DMS 273 treated with DMSO at 0.1 percent for 48 hours (cell line): Measurements from ENCODE around the gene SCAF1.

ENCODE experiments used
- DNase-seq: peaks from one replicate; lab custom pipeline; 2025; lab: John Stamatoyannopoulos, UW

Gene SCAF1

DNA sequence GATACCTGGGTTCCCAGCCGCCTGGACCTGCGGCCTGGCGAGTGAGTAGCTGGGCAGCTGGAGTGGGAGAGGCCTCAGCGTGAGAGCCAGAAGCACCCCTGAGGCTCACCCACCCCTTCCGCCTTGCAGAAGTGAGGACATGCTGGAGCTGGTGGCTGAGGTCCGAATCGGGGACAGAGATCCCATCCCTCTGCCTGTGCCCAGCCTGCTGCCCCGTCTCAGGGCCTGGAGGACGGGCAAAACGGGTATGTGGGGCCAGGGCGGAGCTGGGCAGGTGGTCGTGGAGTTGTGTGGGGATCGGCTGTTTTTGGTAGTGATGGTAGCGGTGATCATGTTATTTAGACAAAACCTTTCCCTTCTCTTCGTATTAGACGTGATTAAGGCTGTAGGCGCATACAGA is 4.6 kb downstream of the SCAF1 start:
- no peak for DNase-seq

- DNase-seq: no peak
Observed at GRCh38 chr19:49651029-49651819, 9.2 kb downstream of the SCAF1 start.

DNA sequence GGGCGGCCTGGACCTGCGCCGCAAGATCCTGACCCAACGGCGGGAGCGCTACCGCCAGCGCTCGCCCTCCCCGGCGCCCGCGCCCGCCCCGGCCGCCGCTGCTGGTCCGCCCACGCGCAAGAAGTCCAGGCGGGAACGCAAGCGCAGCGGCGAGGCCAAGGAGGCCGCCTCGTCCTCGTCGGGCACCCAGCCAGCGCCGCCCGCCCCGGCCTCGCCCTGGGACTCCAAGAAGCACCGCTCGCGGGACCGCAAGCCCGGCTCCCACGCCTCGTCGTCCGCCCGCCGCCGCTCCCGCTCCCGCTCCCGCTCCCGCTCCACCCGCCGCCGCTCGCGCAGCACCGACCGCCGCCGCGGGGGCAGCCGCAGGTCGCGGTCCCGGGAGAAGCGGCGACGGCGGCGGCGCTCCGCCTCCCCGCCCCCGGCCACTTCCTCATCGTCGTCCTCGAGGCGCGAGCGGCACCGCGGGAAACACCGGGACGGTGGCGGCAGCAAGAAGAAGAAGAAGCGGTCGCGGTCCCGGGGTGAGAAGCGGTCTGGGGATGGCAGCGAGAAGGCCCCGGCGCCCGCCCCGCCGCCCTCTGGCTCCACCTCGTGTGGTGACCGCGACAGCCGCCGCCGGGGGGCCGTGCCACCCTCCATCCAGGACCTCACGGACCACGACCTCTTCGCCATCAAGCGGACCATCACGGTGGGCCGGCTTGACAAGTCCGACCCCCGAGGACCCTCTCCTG is 10.0 kb downstream of the SCAF1 start:
- DNase-seq: no peak

DNA sequence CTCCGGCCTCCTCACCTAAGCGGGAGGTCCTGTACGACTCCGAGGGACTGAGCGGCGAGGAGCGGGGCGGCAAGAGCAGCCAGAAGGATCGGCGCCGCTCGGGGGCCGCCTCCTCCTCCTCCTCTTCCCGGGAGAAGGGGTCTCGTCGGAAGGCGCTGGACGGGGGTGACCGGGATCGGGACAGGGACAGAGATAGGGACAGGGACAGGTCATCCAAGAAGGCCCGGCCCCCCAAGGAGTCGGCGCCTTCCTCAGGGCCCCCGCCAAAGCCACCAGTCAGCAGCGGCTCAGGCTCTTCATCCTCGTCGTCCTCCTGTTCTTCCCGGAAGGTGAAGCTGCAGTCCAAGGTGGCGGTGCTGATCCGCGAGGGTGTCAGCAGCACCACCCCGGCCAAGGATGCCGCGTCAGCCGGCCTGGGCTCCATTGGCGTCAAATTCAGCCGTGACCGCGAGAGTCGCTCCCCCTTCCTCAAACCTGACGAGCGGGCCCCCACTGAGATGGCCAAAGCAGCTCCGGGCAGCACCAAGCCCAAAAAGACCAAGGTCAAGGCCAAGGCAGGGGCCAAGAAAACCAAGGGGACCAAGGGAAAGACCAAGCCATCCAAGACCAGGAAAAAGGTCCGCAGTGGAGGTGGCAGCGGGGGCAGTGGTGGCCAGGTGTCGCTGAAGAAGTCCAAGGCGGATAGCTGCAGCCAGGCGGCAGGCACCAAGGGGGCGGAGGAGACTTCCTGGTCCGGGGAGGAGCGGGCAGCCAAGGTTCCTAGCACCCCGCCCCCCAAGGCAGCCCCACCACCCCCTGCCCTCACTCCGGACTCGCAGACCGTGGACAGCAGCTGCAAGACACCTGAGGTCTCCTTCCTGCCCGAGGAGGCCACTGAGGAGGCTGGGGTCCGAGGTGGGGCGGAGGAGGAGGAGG is 10.8 kb downstream of the SCAF1 start:
- DNase-seq: no peak

GRCh38 chr19:49653466-49653806 is 11.4 kb downstream of the SCAF1 start:
- no peak for DNase-seq

- DNase-seq: no peak
Observed at GRCh38 chr19:49654581-49654980, 12.6 kb downstream of the SCAF1 start.

- DNase-seq: no peak
Observed at GRCh38 chr19:49655570-49656455, 13.8 kb downstream of the SCAF1 start.

DNA sequence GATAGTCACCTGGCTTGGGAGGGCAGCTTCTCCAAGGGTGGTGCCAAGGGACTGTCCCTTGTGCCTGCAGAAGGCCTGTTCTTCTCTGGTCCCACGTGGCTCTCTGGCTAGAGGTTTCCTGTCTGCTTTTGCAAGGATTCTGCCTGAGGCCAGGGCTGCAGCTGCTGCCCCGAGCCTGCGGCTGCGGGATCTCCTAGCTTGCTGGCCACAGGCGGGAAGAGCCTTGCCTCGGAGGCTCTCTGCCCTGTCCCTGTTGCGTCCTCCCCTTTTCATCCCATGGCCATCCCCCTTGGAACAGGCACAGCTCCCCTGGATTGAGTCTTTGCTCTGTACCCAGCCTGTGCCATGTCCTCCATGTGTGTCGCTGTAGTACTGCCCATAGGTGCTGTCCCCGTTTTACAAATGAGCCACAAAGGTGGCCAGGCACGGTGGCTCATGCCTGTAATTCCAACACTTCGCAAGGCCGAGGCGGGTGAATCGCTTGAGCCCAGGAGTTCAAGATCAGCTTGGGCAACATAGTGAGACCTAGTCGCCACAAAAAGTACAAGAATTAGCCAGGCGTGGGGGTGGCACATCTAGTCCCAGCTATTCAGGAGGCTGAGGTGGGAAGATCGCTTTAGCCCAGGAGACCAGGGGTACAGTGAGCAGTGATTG is 14.6 kb downstream of the SCAF1 start:
- no peak for DNase-seq

DNA sequence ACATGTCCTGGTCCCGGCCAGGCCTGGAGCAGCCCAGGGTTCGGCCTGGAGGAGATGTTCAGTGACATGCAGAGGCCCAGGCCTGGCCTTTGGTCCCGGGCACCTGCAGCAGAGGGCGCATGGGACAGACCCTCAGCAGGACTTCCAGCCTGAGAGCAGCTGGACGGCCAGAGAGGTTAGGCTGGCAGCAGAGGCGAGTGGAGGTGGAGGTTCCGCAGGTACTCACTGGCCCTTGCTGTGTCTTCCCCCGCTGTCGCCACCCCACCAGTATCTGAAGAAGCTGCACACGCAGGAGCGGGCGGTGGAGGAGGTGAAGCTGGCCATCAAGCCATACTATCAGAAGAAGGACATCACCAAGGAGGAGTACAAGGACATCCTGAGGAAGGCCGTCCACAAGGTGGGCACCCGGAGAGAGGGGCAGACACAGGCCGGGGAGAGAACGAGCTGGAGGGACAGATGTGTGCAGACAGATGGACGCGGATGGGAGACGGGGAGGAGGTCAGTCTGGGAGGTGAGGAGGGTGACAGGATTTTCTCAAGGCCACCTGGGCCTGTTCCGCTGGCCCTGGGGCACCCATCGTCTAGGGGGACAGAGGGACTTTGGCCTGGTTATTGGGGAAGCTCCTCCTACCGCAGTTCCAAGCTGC is 15.6 kb downstream of the SCAF1 start:
- no peak for DNase-seq

DNA sequence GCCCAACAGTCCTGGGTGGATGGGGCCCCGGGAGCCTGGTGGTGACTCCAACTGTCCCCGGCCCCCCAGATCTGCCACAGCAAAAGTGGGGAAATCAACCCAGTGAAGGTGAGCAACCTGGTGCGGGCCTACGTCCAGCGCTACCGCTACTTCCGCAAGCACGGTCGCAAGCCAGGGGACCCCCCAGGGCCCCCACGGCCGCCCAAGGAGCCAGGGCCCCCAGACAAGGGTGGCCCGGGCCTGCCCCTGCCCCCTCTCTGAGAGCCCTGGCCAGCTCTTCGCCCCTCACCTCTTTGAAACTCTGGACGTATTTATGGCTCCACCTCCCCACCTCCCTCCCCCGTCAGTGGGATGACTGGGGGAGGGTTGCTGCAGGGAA is 16.1 kb downstream of the SCAF1 start:
- no peak for DNase-seq

DNA sequence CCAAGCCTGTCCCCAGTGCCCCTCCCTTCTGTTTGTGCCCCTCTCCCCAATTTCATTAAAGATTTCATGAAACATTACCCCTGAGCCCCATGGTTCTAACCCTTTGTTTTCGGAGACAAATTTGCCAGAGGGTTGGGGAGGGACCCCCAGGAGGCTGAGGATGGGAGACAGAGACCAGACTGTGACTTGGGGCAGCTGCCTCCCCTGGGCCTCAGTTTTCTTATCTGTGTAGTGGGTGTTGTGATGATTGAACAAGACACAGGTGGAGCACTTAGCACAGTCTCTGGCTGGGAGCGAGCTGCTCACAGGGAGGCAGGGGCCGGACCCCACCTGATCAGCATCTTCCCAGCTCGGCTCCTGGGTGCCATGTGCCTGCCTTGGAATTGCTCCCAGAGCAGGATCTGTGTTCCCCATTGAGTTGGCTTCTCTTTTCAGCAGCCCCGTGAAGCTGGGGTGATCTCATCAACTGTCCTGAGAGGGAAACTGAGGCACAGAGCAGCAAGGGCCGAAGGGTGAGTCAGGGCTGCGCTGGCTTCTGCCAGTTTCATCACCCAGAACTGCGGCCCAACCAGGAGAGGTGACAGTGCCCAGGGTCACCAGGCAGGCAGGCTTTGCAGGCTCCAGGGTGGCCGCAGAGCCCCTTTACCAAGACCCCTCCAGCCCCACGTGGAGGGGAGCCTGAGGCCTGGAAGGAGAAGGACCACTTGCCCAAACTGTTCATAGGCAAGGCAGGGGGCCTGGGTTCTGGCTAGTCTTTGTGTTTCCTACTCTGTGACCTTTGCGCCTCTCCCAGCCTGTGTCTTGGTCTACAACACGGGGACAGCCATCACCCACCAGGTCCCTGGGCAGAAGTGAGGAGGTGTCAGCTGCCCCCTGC is 16.8 kb downstream of the SCAF1 start:
- DNase-seq: no peak

DNA sequence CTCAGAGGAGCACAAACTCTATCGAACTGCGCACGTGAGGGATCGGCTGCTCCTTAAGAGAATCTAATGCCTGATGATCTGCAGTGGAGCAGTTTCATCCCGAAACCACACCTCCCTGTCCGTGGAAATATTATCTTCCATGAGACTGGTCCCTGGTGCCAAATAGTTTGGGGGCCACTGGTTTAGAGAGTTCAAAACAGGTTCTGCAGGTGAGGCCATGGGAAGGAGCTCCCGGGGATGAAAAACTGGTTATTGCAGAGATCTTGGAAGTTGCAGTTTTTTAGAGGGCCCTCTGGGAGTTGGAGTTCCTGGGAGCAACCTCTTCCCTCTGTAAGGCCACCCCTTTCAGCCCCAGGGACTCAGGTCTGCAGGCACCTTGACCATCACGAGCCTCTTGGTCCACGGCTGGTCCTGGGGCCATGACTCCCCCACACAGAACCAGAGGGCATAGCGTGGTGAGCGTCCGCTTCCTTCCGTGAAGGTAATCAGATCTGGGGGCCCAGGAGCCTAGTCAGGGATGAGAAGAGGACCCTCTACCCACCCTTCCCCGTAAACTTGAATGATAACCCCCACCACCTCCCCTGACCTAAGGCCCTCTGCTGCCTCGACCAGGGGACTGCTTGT is 18.4 kb downstream of the SCAF1 start:
- DNase-seq: no peak

- no peak for DNase-seq
Observed at GRCh38 chr19:49662011-49662410, 20.0 kb downstream of the SCAF1 start.

DNA sequence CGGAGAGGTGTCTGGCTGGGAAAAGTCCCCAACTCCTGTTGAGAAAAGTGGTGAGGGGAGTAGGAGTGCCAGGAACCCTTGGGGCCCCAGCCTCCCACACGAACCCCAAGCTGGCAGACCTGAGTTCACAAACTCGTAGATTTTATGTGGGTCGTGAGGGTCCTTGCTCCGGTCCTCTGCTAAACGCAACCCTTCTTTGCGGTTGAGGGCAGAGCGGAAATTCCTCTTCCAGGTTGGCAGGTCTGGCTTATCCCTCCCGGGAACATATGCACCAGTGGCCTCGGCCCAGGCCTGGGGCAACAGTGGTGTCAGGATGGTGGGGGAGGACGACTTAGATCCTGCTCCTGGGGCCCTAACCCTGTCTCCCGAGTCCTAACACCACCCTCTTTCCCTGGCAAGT is 21.2 kb downstream of the SCAF1 start:
- DNase-seq: no peak

DNA sequence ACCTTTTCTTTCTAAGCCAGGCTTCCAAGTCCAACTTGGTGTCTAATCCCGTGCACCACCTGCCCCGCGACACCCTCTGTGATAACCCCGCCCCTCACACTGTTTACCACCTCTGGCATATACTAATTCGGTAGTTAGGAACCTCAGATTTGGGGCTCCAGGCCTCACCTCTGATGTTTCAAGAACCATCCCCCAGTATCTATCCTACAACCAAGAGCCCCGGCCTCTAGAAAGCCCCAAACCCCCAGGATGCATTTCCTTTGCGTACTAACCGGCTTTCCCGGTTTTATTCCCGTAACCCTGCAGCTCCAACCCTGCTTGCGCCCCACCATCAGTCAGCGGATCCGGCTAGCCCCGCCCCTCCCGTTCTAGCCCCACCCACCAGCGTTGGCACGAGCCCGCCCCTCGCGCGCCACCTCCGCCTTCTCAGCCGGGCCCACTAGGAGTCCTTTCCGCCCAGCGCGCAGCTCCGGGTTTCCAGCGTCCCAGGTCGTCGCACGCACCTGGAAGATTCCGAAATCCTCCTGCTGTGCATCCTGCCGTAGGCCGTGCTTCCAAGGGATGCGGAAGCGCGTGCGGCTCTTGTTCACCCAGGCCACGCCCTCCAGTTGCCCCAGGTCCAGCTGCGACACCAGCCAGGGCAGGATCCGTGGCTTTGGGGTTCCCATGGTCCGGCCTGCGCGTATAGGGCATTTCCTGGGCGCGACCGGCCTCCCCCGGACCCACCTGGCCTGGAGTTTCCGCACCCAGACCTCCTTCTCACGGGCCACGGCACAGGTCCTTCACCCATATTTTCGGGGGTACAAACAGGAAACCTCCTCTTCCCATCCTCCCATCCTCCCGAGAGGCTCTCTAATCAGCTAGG is 22.4 kb downstream of the SCAF1 start:
- DNase-seq: peak; percentile 63

DNA sequence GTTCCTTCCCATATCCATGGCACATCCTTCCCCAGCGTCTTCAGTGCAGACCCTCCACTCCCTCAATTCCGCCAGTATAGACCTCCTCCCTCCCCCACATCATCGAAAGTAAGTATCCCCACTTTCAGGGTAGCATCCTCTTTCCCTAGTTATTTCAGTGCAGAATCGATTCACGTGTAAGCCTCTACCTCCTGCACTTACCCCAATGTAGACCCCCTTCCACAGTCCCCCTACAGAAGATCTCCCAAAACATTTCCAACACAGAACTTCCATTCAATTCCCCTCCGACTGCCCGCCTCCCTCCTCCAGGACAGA is 23.0 kb downstream of the SCAF1 start:
- no peak for DNase-seq

DNA sequence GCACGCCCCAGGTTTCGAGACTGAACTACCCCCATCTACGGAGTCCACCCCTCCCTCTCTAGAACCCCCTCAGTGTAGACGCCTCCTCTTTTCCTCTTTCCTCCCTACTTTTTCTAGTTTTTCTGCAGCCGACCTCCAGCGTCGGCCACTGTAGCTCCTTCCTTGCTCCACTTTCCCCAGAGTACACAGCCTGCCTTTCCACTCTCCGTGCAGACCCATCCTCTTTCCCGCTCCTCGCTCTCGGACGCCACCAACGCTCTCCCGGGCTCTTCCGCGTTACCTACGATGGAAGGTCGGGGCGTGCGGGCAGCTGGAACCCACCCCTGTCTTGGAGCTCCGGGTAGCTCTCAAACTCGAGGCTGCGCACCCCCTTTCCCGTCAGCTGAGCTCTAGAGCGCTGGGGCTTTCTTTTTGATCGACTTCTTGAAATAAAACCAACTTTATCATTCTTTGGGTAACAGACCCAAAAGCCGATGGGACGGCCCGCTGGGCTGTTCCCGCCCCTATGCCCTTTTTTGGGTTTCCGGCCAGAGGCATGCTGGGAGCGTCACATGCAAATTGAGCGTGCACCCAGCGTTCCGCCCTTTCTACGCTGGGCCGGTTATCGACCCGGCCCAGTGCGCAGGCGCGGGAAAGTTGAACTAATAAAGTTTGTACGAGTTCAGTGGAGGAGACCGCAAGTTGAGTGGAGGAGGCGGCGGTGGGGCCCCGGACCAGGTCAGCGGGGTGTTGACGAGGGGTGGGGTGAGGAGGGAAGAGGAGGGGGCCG is 23.5 kb downstream of the SCAF1 start, which contains the start of the genes BCL2L12 and IRF3:
Gene BCL2L12, plus strand, starts transcription at position 583 of the 769 bp plus-strand sequence. CDS start 760 bp downstream, outside the sequence.
Gene IRF3, minus strand, starts transcription at position 507 of the 769 bp plus-strand sequence. CDS start 1,019 bp downstream, outside the sequence.
- peak; percentile 88 for DNase-seq
